Body of pancreas (tissue), 4 donors: Measurements from ENCODE around the gene TPD52L1. TPM values are rescaled to one million over a fixed set of nuclear protein-coding genes. Genes with fewer than 3 reads are reported as not detected.
"Not testable (repeated sequence)": the region's sequence is repeated elsewhere in the genome, so short reads cannot be mapped to it uniquely, and the experiment has no call there.

Source experiments
- ATAC-seq: fragments of 150-250 bp; one replicate; pipeline ENCODE4 v1.9.1; 2016
- DNase-seq, 4 donors: peaks; one replicate each; pipeline ENCODE4 v3.0.0-alpha.2; 2019
- H3K27ac ChIP-seq, 4 donors: fragments of 200-600 bp; sonication (generic); 1 replicate in 3 of 4; 2 replicates in 1 of 4; pipeline versions ENCODE4 v1.5.1 to v1.6.1; 2016 to 2019; ENCODE audit warnings: mild to moderate bottlenecking in 1 of 4, mixed read lengths in 1 of 4, moderate library complexity in 1 of 4
- H3K27me3 ChIP-seq, 2 donors: fragments of 200-600 bp; sonication (generic); one replicate each; pipeline ENCODE4 v1.6.0; 2016; ENCODE audit warnings: mild to moderate bottlenecking in 1 of 2
- H3K36me3 ChIP-seq, 2 donors: fragments of 200-600 bp; sonication (generic); replicated peaks in 1 of 2; 2 replicates each; pipeline ENCODE4 v1.5.1; 2016; ENCODE audit warnings: low read depth in 2 of 2; ENCODE audit not compliant: insufficient read depth in 1 of 2
- H3K4me1 ChIP-seq: fragments of 200-600 bp; sonication (generic); one replicate; pipeline ENCODE4 v1.6.0; 2016
- H3K4me3 ChIP-seq, 2 donors: fragments of 200-600 bp; sonication (generic); 1 replicate in 1 of 2; 2 replicates in 1 of 2; pipeline ENCODE4 v1.5.1; 2016 to 2019
- H3K9me3 ChIP-seq, 3 donors: fragments of 200-600 bp; sonication (generic); 1 replicate in 2 of 3; 2 replicates in 1 of 3; pipeline ENCODE4 v1.5.1; 2016
- POLR2A ChIP-seq, 3 donors: fragments of 450-650 bp; IDR thresholded peaks; one replicate each; pipeline ENCODE4 v1.6.1; 2016; ENCODE audit warnings: antibody characterized with exemption in 3 of 3, mild to moderate bottlenecking in 2 of 3
- WGBS, 2 donors: methylation state at CpG; one replicate each; pipeline ENCODE4 v1.1.5; 2017; 5-methylcytosine and 5-hydroxymethylcytosine counted together
- intact Hi-C: fragments of 100-400 bp; cut with DNase I; formaldehyde crosslinking; loops from one replicate; pipeline ENCODE4 v1.15.1; 2023
- total RNA-seq, 2 donors: library from RNA; depleted of rRNA; stranded (reverse); fragments of >200 nt; gene quantifications; one replicate each; pipeline ENCODE4 v1.1.0, GENCODE V29; 2016
- TF ChIP-seq, protein P1 (sequence below), 7 experiments: fragments of 450-650 bp in 4 of 7; fragments of 200-600 bp in 3 of 7; sonication (generic) in 3 of 7; IDR thresholded peaks; one replicate each; pipeline ENCODE4 v1.5.1; 2016 to 2019; ENCODE audit warnings: antibody characterized with exemption in 7 of 7

TPD52L1 gene
- total RNA-seq, 2 donors from 2014 or later = 33.3 to 101 TPM

DNA sequence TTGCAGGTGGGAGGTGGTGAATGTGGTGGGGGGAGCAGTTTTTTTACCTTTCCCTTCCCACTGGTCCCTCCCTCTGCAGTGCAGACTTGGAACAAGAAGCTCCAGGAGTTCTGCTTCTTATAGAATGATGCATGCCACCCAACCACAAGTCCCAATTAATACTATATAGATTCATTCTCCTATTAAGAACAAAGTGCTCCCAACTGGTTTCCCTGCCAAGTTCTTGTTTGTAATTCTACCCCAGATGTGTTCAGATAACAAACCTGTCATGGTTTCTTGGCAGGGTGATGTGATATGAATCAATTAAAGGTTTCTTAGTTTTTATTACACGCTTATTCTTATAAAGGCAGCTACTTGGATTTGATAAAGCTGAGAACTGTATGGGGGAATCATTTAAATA, 124.3 kb downstream of the TPD52L1 start:
- H3K36me3 ChIP-seq = peaks cover 0 to 3% of the 10 kb centered on the region in 2 donors
- intact Hi-C loops = no loop called here
- DNase-seq (no peak), ATAC-seq (no peak)
- TF ChIP-seq POLR2A (IDR thresholded peaks at IDR 0.05) = no peak
- TF ChIP-seq, protein P1, sequence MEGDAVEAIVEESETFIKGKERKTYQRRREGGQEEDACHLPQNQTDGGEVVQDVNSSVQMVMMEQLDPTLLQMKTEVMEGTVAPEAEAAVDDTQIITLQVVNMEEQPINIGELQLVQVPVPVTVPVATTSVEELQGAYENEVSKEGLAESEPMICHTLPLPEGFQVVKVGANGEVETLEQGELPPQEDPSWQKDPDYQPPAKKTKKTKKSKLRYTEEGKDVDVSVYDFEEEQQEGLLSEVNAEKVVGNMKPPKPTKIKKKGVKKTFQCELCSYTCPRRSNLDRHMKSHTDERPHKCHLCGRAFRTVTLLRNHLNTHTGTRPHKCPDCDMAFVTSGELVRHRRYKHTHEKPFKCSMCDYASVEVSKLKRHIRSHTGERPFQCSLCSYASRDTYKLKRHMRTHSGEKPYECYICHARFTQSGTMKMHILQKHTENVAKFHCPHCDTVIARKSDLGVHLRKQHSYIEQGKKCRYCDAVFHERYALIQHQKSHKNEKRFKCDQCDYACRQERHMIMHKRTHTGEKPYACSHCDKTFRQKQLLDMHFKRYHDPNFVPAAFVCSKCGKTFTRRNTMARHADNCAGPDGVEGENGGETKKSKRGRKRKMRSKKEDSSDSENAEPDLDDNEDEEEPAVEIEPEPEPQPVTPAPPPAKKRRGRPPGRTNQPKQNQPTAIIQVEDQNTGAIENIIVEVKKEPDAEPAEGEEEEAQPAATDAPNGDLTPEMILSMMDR (IDR thresholded peaks at IDR 0.05) = no peak
- WGBS, 2 donors = 69 to 74% methylated on average over 1 of the region's 1 CpG
- no peaks in the 10 kb centered on the region for H3K4me1 ChIP-seq
- no peak overlapping the region for H3K4me3 ChIP-seq
- H3K27me3 ChIP-seq = no peaks in the 10 kb centered on the region
- H3K9me3 ChIP-seq = no peaks in the 10 kb centered on the region
- no peak overlapping the region for H3K27ac ChIP-seq

DNA sequence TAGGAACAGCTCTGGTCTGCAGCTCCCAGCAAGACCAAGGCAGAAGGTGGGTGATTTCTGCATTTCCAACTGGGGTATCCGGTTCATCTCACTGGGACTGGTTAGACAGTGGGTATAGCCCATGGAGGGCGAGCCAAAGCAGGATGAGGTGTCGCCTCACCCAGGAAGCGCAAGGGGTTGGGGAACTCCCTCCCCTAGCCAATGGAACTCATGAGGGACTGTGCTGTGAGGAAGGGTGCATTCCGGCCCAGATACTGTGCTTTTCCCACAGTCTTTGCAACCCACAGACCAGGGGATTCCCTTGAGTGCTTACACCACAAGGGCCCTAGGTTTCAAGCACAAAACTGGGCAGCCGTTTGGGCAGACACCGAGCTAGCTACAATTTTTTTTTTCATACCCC, 126.4 kb downstream of the TPD52L1 start:
- Histone ChIP-seq H3K9me3 (no peaks in the 10 kb centered on the region), H3K36me3 (peaks cover 0 to 3% of the 10 kb centered on the region in 2 donors), H3K27ac (no peak overlapping the region), H3K27me3 (no peaks in the 10 kb centered on the region), H3K4me1 (no peaks in the 10 kb centered on the region), H3K4me3 (no peak overlapping the region)
- ATAC-seq (no peak), DNase-seq (no peak)
- TF ChIP-seq, protein P1 (IDR thresholded peaks at IDR 0.05) = no peak
- no peak for TF ChIP-seq POLR2A (IDR thresholded peaks at IDR 0.05)
- intact Hi-C loops = no loop called here
- WGBS, 2 donors = 90 to 93% methylated on average over 6 to 7 of the region's 7 CpGs

DNA sequence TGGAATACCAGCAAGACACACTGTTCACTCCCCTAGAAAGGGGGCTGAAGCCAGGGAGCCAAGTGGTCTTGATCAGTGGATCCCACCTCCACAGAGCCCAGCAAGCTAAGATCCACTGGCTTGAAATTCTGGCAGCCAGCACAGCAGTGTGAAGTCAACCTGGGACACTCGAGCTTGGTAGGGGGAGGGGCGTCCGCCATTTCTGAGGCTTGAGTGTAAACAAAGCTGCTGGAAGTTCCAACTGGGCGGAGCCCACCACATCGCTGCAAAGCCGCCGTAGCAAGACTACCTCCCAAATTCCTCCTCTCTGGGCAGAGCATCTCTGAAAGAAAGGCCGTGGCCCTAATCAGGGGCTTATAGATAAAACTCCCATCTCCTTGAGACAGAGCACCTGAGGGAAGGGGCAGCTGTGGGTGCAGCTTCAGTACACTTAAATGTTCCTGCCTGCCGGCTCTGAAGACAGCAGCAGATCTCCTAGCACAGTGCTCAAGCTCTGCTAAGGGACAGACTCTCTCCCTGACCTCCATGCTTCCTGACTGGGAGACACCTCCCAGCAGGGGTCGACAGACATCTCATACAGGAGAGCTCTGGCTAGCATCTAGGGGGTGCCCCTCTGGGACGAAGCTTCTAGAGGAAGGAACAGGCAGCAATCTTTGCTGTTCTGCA, 126.9 kb downstream of the TPD52L1 start:
- DNase-seq, intact Hi-C loops: not testable (repeated sequence)
- 90 to 91% methylated on average over 2 to 11 of the region's 11 CpGs for WGBS, 2 donors

DNA sequence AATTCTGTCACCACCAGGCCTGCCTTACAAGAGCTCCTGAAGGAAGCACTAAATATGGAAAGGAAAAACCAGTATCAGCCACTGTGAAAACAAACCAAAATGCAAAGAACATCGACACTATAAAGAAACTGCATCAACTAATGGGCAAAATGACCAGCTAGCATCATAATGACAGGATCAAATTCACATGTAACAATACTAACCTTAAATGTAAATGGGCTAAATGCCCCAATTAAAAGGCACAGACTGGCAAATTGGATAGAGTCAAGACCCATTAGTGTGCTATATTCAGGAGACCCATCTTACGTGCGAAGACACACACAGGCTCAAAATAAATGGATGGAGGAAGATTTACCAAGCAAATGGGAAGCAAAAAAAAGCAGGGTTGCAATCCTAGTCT, 128.9 kb downstream of the TPD52L1 start:
- H3K36me3 ChIP-seq, DNase-seq, H3K27me3 ChIP-seq, H3K9me3 ChIP-seq, ATAC-seq, H3K4me1 ChIP-seq, H3K27ac ChIP-seq, intact Hi-C loops, H3K4me3 ChIP-seq: not testable (repeated sequence)
- 98 to 99% methylated on average over 3 of the region's 3 CpGs for WGBS, 2 donors

More for the DNA sequence above, 126.9 kb downstream of the TPD52L1 start:
- H3K9me3 ChIP-seq, H3K4me3 ChIP-seq, H3K4me1 ChIP-seq, H3K27ac ChIP-seq, H3K27me3 ChIP-seq, H3K36me3 ChIP-seq, ATAC-seq: not testable (repeated sequence)

DNA sequence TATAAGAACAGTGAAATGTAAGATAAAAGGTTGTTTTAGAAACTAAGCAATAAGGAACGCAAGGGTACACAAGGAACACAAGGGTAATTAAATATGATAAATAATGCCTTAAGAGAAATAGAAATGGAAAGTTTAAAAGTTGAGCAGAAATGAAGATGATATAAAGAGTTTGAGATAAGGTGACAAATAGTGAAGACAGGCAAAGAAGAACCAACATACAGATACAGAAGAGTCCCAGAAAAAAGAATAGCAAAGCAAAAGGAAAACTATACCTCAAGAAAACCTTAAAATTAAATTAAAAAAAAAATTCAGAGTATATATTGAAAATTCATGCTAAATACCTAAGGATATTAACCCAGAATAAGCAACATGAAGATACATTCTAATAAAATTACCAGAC, 131.8 kb downstream of the TPD52L1 start:
- DNase-seq (no peak), ATAC-seq (no peak)
- 95 to 100% methylated on average over 1 of the region's 1 CpG for WGBS, 2 donors
- H3K9me3 ChIP-seq = no peaks in the 10 kb centered on the region
- no peaks in the 10 kb centered on the region for H3K4me1 ChIP-seq
- TF ChIP-seq, protein P1 (IDR thresholded peaks at IDR 0.05) = no peak
- no peak for TF ChIP-seq POLR2A (IDR thresholded peaks at IDR 0.05)
- H3K4me3 ChIP-seq = no peak overlapping the region
- intact Hi-C loops = no loop called here
- H3K27me3 ChIP-seq = no peaks in the 10 kb centered on the region
- H3K36me3 ChIP-seq = peaks cover 0 to 3% of the 10 kb centered on the region in 2 donors
- no peak overlapping the region for H3K27ac ChIP-seq

DNA sequence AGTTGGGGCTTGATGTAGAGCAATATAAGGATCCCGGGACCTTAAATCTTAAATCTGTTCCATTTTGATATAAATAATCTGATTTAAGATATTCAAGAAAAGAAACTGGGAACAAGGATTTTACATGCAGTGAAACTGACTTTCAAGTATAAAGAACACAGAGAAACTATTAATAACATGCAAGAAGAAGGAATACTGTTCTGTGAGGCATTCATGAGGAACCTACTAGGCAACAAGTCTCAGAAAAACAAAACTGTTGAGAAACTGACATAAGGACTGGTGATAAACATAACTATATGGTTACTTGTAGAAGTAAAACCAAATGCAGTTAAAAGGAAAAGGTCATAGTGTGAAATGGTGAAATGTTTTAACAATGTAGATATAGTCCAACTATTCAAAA, 132.4 kb downstream of the TPD52L1 start:
- no peaks in the 10 kb centered on the region for H3K9me3 ChIP-seq
- no peak overlapping the region for H3K4me3 ChIP-seq
- no peaks in the 10 kb centered on the region for H3K27me3 ChIP-seq
- intact Hi-C loops = no loop called here
- H3K4me1 ChIP-seq = no peaks in the 10 kb centered on the region
- ATAC-seq (no peak), DNase-seq (no peak)
- H3K36me3 ChIP-seq = peaks cover 0 to 3% of the 10 kb centered on the region in 2 donors
- 97 to 100% methylated on average over 1 of the region's 1 CpG for WGBS, 2 donors
- no peak for TF ChIP-seq POLR2A (IDR thresholded peaks at IDR 0.05)
- TF ChIP-seq, protein P1 (IDR thresholded peaks at IDR 0.05) = no peak
- no peak overlapping the region for H3K27ac ChIP-seq
